ENCODE data around the gene D2HGDH.

DNA sequence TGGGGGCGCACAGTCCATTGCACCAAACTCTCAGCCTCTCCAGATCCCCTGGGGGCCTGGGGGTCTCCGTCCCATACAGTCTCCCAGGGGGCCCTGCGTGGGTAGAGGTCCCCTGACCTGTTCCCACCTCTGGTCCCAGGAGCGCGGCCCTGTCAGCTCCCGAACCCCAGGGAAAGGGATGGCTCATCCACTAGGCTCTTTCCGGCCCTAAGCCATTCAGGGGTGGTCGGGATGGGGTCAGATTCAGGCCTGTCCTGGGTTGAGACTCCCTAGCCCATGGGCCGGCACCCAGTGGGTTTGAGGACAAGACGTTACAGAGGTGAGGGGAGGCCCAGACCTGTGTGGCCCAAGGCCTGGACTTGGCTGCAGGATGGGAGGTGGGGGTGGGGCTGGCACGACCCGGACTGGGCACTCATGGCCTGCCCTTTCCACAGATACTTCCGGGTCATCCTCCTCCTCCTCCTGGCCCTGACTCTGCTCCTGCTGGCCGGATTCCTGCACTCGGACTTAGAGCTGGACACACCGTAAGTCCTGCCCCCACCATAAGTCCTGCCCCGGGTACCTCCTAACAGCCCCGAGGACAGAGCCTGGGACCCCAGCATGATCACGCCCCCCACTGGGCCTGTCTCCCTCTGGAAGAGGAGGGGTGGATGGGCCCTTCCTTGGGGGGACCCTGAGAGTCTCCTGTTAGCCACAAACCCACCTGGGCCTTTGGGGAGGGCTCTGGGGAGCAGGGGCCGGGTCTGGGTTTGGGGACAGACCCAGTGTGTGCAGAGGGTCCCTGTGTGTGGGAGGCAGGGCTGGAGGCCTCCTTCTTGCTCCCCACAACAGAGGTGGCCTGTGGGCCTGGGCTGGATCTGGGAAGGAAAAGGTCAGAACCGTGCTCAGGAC is 64.4 kb downstream of the D2HGDH start:
- no peak for TF ChIP-seq TAF1 (IDR thresholded peaks at IDR 0.05; ENCODE audit: borderline replicate concordance, insufficient read depth, low read length)
- no peak for TF ChIP-seq SIN3A (IDR thresholded peaks at IDR 0.05; ENCODE audit: borderline replicate concordance, insufficient read depth, low read length)
- TF ChIP-seq, protein P1, sequence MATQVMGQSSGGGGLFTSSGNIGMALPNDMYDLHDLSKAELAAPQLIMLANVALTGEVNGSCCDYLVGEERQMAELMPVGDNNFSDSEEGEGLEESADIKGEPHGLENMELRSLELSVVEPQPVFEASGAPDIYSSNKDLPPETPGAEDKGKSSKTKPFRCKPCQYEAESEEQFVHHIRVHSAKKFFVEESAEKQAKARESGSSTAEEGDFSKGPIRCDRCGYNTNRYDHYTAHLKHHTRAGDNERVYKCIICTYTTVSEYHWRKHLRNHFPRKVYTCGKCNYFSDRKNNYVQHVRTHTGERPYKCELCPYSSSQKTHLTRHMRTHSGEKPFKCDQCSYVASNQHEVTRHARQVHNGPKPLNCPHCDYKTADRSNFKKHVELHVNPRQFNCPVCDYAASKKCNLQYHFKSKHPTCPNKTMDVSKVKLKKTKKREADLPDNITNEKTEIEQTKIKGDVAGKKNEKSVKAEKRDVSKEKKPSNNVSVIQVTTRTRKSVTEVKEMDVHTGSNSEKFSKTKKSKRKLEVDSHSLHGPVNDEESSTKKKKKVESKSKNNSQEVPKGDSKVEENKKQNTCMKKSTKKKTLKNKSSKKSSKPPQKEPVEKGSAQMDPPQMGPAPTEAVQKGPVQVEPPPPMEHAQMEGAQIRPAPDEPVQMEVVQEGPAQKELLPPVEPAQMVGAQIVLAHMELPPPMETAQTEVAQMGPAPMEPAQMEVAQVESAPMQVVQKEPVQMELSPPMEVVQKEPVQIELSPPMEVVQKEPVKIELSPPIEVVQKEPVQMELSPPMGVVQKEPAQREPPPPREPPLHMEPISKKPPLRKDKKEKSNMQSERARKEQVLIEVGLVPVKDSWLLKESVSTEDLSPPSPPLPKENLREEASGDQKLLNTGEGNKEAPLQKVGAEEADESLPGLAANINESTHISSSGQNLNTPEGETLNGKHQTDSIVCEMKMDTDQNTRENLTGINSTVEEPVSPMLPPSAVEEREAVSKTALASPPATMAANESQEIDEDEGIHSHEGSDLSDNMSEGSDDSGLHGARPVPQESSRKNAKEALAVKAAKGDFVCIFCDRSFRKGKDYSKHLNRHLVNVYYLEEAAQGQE (IDR thresholded peaks at IDR 0.05; ENCODE audit: insufficient read depth in 1 of 2, low read depth in 2 of 2, low read length in 2 of 2): no peak
- TF ChIP-seq POLR2AphosphoS5 (IDR thresholded peaks at IDR 0.05; ENCODE audit: low read depth, low read length): no peak

Measured in PFSK-1 (cell line).